ENCODE results near the gene RETREG1. TPM values are rescaled to one million over a fixed set of nuclear protein-coding genes. Genes with fewer than 3 reads are reported as not detected.

RETREG1 gene
- total RNA-seq, 1 donor from 2014 or later: 3.0 TPM

DNA sequence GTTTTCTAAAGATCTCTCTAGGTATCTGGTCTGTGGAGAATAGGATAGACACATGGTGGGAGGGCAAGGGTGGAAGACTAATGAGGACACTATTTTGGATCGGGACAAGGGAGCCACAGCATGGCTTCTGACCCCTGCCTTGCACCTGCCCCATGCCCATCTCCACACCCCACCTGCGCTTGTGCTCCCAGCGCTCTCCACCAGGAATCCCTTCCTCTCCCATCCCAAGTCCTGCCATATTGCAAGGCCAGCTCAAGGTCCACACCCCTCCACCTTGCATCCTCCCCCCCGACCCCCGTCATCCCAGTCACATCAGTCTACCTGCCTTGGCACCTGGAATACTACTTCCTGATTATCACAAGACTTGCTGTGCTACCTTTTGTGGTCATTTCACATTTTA, 44.2 kb upstream of the RETREG1 start:
- Histone ChIP-seq H3K4me2 (no peak overlapping the region), H3K36me3 (no peaks in the 10 kb centered on the region), H3K4me1 (no peaks in the 10 kb centered on the region), H3K4me3 (no peak overlapping the region), H4K20me1 (ENCODE audit: low read depth) (no peaks in the 10 kb centered on the region), H2AFZ (replicated peaks) (no peak overlapping the region), H3K79me2 (ENCODE audit: low read depth) (no peaks in the 10 kb centered on the region), H3K9ac (no peak overlapping the region), H3K9me3 (ENCODE audit: low read depth) (no peaks in the 10 kb centered on the region), H3K27ac (no peak overlapping the region), H3K27me3 (no peaks in the 10 kb centered on the region), H3F3A (ENCODE audit: low read depth) (no peaks in the 10 kb centered on the region)
- peaks cover 7% of the 10 kb centered on the region for H3K27me3 Mint-ChIP-seq (ENCODE audit: insufficient read depth, low read depth)
- TF ChIP-seq EZH2phosphoT487 (IDR thresholded peaks at IDR 0.05): no peak
- TF ChIP-seq, protein P1, sequence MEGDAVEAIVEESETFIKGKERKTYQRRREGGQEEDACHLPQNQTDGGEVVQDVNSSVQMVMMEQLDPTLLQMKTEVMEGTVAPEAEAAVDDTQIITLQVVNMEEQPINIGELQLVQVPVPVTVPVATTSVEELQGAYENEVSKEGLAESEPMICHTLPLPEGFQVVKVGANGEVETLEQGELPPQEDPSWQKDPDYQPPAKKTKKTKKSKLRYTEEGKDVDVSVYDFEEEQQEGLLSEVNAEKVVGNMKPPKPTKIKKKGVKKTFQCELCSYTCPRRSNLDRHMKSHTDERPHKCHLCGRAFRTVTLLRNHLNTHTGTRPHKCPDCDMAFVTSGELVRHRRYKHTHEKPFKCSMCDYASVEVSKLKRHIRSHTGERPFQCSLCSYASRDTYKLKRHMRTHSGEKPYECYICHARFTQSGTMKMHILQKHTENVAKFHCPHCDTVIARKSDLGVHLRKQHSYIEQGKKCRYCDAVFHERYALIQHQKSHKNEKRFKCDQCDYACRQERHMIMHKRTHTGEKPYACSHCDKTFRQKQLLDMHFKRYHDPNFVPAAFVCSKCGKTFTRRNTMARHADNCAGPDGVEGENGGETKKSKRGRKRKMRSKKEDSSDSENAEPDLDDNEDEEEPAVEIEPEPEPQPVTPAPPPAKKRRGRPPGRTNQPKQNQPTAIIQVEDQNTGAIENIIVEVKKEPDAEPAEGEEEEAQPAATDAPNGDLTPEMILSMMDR (IDR thresholded peaks at IDR 0.05): no peak
- TF ChIP-seq EZH2 (IDR thresholded peaks at IDR 0.05): no peak
- DNase-seq (ENCODE audit: low spot score): no peak
- H3K4me3 Mint-ChIP-seq: no peak overlapping the region
- no peak overlapping the region for H3K27ac Mint-ChIP-seq
- no peaks in the 10 kb centered on the region for H3K9me3 Mint-ChIP-seq
- H3K36me3 Mint-ChIP-seq: peaks cover 7% of the 10 kb centered on the region
- H3K4me1 Mint-ChIP-seq: peaks cover 8% of the 10 kb centered on the region

DNA sequence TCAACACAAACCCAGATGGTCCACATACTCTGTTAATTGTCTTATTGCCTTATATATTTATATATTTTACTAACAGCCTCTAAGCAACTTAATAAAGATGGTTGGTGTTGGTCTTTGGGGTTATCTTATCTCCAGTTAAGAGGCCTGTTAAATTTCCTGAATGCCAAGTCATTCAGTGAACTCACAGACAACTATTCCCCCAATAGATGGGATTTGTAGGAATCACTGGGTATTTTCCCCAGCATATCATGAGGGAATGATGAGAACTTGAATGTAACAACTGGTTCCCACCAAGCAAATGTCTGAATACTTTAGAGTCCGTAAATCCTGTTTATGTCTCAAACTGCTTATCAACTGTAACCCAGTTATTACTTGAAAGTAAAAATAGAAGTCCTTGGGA, 42.7 kb upstream of the RETREG1 start:
- Histone ChIP-seq H3K4me2 (no peak overlapping the region), H2AFZ (replicated peaks) (no peak overlapping the region), H3K9me3 (ENCODE audit: low read depth) (no peaks in the 10 kb centered on the region), H3K27ac (no peak overlapping the region), H3K79me2 (ENCODE audit: low read depth) (no peaks in the 10 kb centered on the region), H3K27me3 (no peaks in the 10 kb centered on the region), H3K4me1 (no peaks in the 10 kb centered on the region), H3F3A (ENCODE audit: low read depth) (no peaks in the 10 kb centered on the region), H4K20me1 (ENCODE audit: low read depth) (no peaks in the 10 kb centered on the region), H3K36me3 (no peaks in the 10 kb centered on the region), H3K9ac (no peak overlapping the region), H3K4me3 (no peak overlapping the region)
- H3K27me3 Mint-ChIP-seq (ENCODE audit: insufficient read depth, low read depth): peaks cover 7% of the 10 kb centered on the region
- DNase-seq (ENCODE audit: low spot score): no peak
- H3K4me3 Mint-ChIP-seq: no peak overlapping the region
- no peaks in the 10 kb centered on the region for H3K9me3 Mint-ChIP-seq
- H3K36me3 Mint-ChIP-seq: peaks cover 4% of the 10 kb centered on the region
- TF ChIP-seq EZH2 (IDR thresholded peaks at IDR 0.05): no peak
- TF ChIP-seq, protein P1 (IDR thresholded peaks at IDR 0.05): no peak
- TF ChIP-seq EZH2phosphoT487 (IDR thresholded peaks at IDR 0.05): no peak
- H3K4me1 Mint-ChIP-seq: peaks cover 5% of the 10 kb centered on the region
- H3K27ac Mint-ChIP-seq: no peak overlapping the region

DNA sequence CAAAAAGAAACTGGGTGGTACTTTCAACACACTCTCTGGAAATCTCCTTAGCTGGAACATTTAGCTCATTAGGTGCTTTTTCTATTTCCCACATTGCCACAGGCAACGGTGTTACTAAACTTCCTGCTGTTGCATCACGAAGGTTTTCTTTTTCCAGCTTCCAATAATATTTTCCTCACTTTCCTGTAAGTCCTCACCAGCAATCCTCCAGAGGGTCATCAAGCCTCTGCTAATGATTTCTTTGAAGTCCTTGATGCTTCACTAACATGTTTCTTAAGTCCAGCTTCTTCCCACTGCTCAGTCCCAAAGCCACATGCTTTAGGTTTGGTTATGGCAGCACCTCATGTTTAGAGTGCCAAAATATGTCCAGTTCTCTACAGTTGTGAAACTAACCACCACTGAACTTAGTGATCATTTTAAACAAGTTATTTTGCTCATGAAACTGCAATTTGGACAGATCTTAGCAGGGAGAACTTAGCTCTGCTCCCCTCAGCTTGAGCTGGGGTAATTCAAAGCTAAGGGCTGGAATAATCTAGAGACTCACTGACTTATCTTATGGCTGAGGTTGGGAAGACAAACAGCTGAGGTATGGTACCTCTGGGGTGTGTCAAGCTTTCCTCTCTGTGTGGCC, 39.9 kb upstream of the RETREG1 start:
- TF ChIP-seq EZH2 (IDR thresholded peaks at IDR 0.05): no peak
- TF ChIP-seq, protein P1 (IDR thresholded peaks at IDR 0.05): no peak
- TF ChIP-seq EZH2phosphoT487 (IDR thresholded peaks at IDR 0.05): no peak
- Histone ChIP-seq H3K9me3 (ENCODE audit: low read depth) (no peaks in the 10 kb centered on the region), H3K4me3 (no peak overlapping the region), H3K4me2 (no peak overlapping the region), H4K20me1 (ENCODE audit: low read depth) (no peaks in the 10 kb centered on the region), H3K4me1 (no peaks in the 10 kb centered on the region), H3K79me2 (ENCODE audit: low read depth) (no peaks in the 10 kb centered on the region), H3K27ac (no peak overlapping the region), H2AFZ (replicated peaks) (no peak overlapping the region), H3K9ac (no peak overlapping the region), H3F3A (ENCODE audit: low read depth) (no peaks in the 10 kb centered on the region), H3K27me3 (no peaks in the 10 kb centered on the region), H3K36me3 (no peaks in the 10 kb centered on the region)
- peaks cover 5% of the 10 kb centered on the region for H3K4me1 Mint-ChIP-seq
- H3K27me3 Mint-ChIP-seq (ENCODE audit: insufficient read depth, low read depth): peaks cover 7% of the 10 kb centered on the region
- no peak for DNase-seq (ENCODE audit: low spot score)
- H3K36me3 Mint-ChIP-seq: no peaks in the 10 kb centered on the region
- peaks cover 2% of the 10 kb centered on the region for H3K9me3 Mint-ChIP-seq
- H3K4me3 Mint-ChIP-seq: no peak overlapping the region
- H3K27ac Mint-ChIP-seq: no peak overlapping the region

All from neural progenitor cell (in vitro differentiated cells).